Spleen (tissue), 7 donors: ENCODE data around the gene FKBP15.

ENCODE experiments used
- CTCF ChIP-seq, 11 experiments: fragments of 200-600 bp in 7 of 11; fragments of 450-650 bp in 4 of 11; sonication (generic) in 4 of 11; IDR thresholded peaks in 8 of 11; conservative IDR thresholded peaks in 3 of 11; 1 replicate in 7 of 11; 2 replicates in 4 of 11; pipeline versions ENCODE4 v1.4.0 to v1.8.0; 2016 to 2021; ENCODE audit warnings: antibody characterized with exemption in 11 of 11, inconsistent platforms in 4 of 11, mild to moderate bottlenecking in 1 of 11
- POLR2A ChIP-seq, 3 donors: fragments of 450-650 bp; IDR thresholded peaks; one replicate each; pipeline ENCODE4 v1.5.1; 2017; ENCODE audit warnings: antibody characterized with exemption in 3 of 3, mild to moderate bottlenecking in 1 of 3
- POLR2AphosphoS5 ChIP-seq, 3 donors: sonication (generic); formaldehyde crosslinking; IDR thresholded peaks; one replicate each; pipeline ENCODE4 v1.5.1; 2017; ENCODE audit warnings: antibody characterized with exemption in 3 of 3
- donor health status: DM: no; HTN: no; CAD: no; lungs with moderate emphysema.
- donor health status: DM: no; HTN: no; CAD: no.
- donor health status: DM: no; HTN: no; CAD: no.

GRCh38 chr9:113257863-113258262, 36.8 kb upstream of the FKBP15 start:
- no peak for TF ChIP-seq CTCF (IDR thresholded peaks at IDR 0.05 in 8 of 11, conservative IDR thresholded peaks at IDR 0.05 in 3 of 11)
- TF ChIP-seq POLR2AphosphoS5 (IDR thresholded peaks at IDR 0.05), result no peak
- no peak for TF ChIP-seq POLR2A (IDR thresholded peaks at IDR 0.05)
